OCI-M2 (cell line): ENCODE results near the gene FAM222A.

Experiments used
- DNase-seq: peaks from one replicate; lab custom pipeline; 2025; ENCODE audit not compliant: unreplicated experiment; lab: John Stamatoyannopoulos, UW

Gene FAM222A

DNA sequence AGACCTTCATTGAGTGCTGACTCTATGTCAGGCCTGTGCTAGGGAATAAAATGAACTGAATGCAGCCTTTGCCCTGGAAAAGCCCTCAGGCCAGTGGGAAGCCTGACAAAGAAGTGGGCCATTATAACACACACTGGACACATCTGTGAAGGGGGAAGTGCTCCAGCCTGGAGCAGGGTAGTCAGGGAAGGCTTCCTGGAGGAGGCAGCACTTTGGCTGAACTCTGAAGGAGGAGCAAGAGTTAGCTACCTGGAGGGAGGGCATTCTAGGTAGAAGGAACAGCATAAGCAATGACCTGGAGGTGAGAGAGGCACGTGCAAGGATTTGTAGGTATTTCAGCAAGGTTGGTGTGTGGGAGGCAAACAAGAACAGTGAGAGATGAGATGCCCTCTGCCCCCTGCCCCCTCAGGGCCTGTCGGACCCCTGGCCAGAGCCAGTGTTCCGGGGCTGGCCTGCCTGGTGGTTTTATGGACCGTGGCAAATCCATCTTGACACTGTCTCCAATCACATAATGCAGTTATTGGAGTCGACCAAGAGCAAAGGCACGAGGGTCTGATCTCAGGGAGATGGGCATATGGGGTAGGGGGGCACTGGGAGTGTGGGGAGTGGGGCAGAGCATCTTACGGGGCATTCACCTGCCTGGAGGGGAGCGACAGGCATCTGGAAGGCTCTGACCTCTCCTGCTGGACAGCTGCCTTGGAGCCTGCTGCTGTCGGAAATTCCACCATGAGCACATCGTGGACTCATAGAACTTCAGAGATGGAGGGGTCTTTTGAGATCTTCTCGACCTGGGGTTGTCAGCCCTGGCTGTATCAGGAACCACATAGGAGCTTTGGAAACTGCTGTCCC lies 2.7 kb upstream of the FAM222A start:
- no peak for DNase-seq

DNA sequence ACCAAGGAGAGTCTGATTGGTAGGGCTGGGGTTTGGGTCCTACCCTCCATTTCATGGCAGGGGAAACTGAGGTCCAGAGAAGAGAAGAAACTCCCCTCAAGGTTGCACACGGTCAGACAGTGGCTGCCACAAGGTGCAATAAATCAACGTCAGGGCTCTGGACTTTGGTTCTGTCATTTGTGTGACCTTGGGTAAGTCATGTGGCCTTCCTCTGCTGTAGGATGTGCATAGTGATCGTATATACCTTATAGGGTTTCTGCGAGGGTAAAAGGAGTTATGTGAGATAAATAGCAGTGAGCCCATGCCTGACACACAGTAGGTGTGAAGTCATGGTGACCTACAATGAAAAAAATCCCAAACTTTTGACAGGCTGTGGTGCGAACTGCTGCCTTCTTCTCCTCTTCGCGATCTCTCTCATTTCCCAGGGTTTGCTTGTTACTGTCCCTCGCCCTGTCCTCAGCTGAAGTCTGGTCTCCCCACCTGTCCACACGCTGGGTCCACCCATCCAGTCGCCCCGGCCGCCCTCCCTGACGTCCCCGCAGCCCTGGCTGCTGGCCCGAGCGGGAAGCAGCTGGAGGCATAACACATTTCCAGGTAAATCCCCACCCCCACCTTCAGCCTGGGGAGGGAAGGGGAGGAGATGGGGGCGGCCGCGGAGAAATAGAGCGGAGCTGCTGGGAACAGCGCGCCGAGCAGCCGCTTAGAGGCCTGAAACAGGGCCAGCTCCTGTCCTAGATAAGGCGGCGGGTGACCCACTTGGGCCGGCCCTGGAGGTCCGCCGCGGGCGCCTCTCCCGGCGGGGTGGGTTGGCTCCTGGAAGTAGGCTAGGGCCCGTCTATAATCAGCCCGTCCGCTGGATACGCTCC lies 1.8 kb upstream of the FAM222A start:
- no peak for DNase-seq

DNA sequence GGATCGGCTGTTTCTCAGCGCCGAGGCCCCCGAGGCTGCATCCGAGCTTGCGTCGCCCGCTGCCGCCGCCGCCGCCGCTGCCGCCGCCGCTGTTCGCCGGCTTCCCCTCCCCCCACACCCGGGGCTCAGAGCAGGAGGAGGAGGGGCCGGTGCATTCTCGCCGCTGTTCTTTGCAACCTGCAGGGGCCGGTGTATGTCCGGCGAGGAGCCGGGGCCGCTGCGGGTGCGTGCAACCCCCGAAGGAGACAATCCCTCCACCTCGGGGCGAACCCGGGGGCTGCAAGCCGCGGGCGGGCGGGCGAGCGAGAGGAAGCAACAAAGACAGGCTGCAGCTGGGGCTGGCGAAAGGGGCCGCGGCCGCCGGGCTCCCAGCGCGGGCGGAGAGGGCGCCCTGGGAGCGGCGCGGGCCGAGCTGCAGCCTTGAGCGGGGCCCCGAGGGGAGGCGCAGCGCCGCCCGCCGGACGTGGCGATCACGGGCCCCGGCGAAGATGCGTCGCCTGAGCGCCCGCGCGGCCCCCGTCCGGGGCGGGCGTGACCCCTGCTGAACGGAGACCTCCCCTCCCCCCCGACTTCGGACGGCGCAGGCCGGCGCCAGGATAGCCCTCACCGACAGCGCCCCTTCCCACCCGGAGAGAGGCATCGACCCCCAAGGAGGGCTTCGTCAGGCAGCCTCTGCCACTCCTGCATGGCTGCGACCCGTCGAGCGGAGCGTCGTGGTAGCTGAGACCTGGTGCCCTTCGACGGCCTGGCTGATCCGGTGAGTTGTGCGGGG lies 702 bp downstream of the FAM222A start:
- DNase-seq: no peak

GRCh38 chr12:109714913-109715244 lies 1.3 kb downstream of the FAM222A start:
- no peak for DNase-seq

GRCh38 chr12:109715310-109716091 lies 1.9 kb downstream of the FAM222A start:
- no peak for DNase-seq

DNA sequence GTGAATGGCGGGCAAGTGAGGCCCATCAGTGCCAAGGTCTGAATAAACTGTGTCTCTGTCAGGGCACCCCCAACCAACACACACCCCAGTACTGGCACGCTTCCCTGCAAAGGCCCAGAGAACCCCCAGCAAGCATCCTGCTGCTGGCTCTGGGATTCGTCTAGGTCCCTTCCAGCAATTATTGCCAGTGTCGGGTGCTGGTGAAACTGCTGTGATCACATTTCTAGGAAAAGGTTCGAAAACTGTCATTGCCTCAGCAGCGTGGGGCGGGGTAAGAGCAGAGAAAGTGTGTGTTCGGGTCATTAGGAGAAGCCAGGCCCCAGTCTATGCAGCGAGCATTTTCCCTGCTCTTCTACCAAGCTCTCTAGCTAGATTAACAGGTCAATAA lies 2.5 kb downstream of the FAM222A start:
- no peak for DNase-seq

DNA sequence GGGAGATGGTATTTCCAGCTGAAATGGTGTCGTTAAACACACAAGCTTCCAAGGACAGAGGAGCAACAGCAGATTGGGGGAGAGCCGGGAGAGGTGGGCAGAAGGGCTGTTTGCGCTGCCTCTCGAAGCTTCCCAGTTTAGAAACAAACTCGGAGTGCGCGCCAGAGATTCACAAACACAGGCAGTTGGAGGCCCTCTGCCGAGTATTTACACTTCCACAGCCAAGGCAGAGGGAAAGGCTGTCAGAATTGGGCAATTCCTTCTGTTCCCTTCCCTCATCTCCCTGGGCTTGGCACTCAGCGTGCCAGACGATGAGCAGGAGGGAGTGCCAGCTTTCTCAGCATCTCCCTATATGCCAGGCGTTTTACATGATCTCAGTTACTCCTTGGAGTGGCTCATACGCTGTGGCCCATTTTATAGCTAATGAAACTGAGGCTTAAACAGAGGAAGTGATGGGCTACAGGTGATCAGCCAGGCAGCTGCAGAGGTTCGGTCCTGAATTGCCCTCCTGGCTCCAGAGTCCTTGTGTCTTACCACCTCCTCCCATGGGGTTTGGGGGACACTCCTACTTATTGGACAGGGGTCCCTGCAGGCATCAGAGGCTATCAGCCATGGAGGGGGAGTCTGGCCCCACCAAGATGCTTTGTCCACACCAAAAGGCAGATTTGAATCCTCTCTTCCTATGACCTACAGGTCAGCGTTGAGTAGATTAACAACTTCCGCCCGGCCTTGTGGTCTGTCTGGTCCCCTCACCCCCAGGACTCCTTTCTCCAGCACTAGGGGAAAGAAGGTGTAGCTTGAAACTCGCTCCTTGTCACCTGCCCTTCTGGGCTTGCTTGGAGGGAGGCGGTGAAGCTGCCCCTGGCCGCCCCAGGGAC lies 3.1 kb downstream of the FAM222A start:
- no peak for DNase-seq

GRCh38 chr12:109717390-109718357 lies 4.0 kb downstream of the FAM222A start:
- DNase-seq: no peak

- no peak for DNase-seq
Observed at GRCh38 chr12:109718390-109718789, 4.8 kb downstream of the FAM222A start.

DNA sequence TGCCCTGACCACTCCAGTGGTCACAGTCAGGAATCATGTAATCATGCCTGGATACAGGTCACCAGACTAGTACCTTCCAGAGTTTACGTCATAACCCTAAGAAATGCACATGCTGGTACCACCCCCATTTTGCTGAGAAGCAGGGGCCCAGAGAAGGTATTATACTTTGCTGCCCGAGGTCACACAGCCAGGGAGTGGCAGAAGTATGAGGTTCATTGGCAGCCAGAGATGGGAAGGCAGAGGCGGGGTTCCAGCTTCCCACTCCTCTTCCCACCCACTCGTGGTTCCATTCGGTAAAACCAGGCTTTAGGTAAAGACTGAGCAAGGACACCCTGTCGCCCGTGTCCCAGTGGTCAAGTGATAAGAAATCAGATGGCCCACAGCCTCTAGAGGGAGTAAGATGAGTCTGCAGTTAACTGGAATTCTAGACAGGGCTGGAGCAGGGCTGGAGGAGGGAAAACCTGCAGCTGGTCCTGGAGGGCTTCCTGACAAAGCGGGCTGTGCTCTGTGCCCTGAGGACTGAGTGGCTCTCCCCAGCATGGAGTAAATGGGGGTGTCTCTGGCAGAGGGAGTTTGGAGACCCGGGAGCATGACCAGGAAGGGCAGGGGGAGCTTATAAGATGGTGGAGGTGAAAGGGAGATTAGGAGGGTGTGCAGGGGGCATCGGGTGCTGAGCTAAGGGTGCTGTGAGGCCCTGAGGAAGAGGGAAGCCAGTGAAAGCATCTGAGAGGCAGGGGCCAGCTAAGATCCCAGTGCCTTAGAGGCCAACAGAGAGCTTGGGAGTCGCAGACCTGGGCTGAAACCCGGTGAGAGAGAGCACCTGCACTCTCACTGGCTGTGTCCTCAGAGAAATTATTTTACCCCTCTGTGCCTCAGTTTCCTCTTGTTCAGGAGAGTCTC lies 5.7 kb downstream of the FAM222A start:
- no peak for DNase-seq

DNA sequence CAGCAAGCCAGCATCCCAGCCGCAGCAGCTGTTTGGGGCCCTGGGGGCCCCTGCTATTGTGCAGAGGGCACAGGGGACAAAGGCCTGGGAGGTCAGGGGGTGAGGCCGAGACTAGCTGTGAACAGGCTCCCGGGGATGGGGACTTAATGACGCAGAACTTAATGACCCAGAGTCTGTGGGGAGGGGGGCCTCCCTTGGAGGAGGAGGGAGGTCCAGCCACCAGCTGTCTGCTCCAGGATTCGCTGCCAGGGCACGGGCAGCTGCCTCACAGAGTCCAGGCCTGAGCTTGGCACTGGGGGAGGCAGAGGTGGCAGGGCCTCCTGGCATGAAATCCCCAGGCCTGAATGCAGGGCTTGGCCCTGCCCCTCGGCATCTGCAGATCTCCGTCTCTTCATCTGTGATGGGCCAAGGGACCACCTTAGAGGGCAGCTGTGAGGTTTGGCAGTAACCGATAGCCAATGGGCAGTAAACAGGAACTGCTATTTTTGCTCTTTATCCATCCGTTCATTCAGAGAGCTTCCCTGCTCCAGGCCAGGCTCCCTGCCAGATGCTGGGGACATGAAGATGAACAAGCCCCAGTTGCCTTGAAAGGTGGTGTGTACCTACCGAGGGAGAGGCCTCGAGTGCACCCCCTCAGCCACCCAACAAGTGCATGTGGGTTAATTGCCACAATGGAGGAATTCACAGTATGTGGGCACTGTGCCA lies 6.7 kb downstream of the FAM222A start:
- DNase-seq: no peak

GRCh38 chr12:109720857-109721189 lies 7.2 kb downstream of the FAM222A start:
- DNase-seq: no peak

- no peak for DNase-seq
Observed at GRCh38 chr12:109721276-109721675, 7.7 kb downstream of the FAM222A start.

DNA sequence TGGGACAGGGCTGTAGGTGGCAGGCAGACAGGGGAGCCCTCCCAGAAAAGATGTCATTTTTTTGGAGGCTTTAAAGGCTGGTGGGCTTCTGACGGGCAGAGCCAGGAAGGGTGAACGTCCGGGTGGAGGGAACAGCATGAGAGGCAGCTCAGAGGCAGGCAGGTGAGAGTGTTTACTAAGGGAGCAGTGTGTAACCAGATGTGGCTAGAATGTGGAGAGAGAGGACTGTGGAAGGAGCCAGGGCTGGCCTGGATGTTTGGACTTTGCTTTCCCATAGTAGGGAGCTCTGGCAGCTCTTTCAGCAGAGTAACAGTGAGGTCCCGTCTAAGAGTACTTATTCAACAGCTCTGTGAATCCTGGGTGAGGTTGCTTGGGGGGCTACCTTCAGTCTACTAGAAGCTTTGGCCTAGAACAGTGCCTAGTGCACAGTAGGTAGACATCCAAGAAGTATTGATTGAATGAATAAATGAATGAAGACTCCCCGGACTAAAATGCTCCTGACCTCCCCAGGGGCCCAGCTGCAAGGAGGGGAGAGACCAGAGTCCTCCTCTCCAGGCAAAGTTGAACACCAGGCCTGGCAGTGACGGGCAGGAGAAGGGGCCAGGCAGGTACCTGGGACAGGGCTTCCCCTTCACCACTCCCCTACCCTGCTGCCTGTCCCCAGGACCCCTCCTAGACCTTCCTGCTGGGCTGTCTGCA lies 8.5 kb downstream of the FAM222A start:
- DNase-seq: no peak

- DNase-seq: no peak
Observed at GRCh38 chr12:109722721-109723094, 9.1 kb downstream of the FAM222A start.

- no peak for DNase-seq
Observed at GRCh38 chr12:109723311-109723881, 9.8 kb downstream of the FAM222A start.
